ENCODE data around the gene IGSF8.

DNA sequence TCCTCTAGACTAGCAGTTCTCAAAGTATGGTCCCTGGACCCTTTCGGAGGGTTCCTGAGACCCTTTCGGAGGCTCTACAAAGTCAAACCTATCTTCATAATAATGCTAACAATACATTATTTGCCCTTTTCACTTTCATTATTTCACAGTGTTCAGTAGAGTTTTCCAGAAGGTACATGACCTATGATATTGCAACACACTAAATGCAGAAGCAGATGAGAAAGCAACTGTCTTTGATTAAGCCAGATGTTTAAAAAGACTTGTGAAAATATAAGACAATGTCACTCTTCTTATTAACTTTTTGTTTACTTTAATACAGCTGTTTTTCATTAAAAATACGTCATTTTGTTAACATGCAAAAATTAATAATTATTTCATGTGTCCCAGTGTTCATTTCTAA lies 34.3 kb downstream of the IGSF8 start:
- TF ChIP-seq, protein P1, sequence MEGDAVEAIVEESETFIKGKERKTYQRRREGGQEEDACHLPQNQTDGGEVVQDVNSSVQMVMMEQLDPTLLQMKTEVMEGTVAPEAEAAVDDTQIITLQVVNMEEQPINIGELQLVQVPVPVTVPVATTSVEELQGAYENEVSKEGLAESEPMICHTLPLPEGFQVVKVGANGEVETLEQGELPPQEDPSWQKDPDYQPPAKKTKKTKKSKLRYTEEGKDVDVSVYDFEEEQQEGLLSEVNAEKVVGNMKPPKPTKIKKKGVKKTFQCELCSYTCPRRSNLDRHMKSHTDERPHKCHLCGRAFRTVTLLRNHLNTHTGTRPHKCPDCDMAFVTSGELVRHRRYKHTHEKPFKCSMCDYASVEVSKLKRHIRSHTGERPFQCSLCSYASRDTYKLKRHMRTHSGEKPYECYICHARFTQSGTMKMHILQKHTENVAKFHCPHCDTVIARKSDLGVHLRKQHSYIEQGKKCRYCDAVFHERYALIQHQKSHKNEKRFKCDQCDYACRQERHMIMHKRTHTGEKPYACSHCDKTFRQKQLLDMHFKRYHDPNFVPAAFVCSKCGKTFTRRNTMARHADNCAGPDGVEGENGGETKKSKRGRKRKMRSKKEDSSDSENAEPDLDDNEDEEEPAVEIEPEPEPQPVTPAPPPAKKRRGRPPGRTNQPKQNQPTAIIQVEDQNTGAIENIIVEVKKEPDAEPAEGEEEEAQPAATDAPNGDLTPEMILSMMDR (IDR thresholded peaks at IDR 0.05): no peak
- no peak for TF ChIP-seq POLR2A (IDR thresholded peaks at IDR 0.05)
